ENCODE data around the gene WNT1.

Gene WNT1

DNA sequence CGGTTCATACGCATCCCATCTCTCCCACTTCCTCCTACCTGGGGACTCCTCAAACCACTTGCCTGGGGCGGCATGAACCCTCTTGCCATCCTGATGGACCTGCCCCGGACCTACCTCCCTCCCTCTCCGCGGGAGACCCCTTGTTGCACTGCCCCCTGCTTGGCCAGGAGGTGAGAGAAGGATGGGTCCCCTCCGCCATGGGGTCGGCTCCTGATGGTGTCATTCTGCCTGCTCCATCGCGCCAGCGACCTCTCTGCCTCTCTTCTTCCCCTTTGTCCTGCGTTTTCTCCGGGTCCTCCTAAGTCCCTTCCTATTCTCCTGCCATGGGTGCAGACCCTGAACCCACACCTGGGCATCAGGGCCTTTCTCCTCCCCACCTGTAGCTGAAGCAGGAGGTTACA is 3.6 kb downstream of the WNT1 start:
- DNase-seq: no peak

DNA sequence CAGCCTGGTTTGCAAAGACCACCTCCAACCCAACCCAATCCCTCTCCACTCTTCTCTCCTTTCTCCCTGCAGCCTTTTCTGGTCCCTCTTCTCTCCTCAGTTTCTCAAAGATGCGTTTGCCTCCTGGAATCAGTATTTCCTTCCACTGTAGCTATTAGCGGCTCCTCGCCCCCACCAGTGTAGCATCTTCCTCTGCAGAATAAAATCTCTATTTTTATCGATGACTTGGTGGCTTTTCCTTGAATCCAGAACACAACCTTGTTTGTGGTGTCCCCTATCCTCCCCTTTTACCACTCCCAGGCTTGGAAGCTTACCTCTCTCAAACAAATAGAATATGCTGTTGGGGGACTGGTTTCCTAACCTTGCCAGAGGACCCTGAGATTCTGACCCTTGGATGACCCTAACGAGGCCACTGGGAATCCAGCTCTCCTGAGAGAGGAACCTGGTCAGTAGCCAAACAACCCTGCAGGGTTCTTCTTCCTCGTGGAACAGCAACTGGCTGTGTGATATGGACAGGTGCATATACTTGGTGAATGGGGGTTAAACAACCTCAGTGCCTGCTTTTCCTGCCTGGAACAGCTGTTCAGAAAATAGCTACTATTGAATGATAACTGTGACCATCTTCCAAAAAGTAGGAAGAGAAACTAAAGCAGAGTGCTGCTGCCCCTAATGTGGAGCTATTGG is 4.4 kb downstream of the WNT1 start:
- no peak for DNase-seq

GRCh38 chr12:48985475-48985897 is 7.4 kb downstream of the WNT1 start:
- no peak for DNase-seq

DNA sequence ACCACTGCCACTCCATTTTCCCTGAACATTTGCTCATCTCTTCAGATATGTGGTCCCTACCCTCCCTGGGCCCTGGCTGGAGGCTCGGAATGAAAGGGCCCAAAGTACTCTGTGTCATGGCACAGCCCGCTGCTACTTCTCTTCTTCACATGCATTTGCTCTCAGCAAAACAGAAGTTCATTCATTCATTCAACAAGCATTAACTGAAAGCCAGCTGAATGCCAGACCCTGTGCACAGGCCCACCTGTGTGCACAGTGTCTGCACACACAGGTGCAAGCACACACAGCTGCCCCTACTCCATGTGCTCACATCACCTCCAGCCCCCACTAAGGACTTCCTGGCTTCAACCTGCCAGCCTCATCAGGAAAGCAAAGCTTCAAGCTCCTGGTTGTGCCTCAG is 7.8 kb downstream of the WNT1 start:
- DNase-seq: no peak

DNA sequence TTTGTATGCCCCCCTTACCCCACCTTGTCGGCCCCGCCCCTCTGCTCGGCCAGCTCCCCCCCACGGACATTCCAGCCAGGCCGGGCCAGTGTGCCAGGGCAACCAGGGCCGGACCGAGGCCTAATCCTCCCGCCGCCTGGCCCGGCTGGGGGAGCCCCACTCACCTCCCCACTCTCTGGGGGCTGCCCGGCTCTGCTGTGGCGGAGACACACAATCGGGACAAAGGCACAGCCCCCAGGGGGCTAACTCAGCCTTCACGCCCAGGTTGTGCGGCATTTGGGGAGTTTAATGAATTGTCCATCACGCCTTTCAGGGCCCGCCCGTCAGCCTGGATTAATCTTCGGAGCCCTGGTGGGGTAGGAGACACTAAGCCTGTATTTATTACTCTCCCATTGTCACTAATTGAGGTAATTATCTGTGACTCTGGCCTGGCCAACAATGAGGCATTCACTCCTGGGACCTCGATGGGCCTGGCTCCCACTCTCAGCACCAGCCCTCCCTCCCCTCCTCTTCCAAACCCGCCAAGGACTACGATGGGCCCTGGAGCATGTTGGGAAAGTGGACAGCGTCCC is 8.7 kb downstream of the WNT1 start:
- DNase-seq: no peak

DNA sequence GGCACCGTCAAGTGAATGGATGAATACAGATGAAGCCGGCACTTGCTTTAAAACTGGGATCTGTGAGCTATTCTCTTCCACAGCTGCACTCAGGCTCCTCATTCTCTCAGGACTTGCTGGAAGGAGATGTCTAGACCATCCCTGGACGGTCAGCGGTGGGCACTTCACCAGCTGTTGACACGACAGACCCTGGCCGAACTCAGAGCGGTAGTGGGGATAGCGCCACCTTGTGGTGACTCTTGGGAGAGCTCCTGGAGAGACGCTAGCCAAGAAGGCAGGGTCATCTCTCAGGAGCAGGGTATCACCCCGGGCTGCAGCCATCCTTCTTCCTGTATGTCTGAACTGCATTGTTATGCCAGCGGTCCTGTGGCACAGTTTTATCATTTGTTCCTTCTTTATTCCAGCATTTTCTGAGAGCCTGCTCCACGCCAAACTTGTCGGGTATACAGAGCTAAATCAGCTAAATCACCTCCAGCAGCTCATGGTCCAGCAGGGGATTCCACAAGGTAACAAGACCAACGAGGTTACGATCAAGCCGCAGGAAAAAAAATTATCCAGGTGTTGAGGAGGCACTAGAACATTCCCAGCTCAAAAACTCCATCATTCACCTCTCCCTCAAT is 10.0 kb downstream of the WNT1 start:
- DNase-seq: no peak

GRCh38 chr12:48990552-48990951 is 12.4 kb downstream of the WNT1 start:
- DNase-seq: no peak

GRCh38 chr12:48991247-48992050 is 13.3 kb downstream of the WNT1 start:
- DNase-seq: no peak

DNA sequence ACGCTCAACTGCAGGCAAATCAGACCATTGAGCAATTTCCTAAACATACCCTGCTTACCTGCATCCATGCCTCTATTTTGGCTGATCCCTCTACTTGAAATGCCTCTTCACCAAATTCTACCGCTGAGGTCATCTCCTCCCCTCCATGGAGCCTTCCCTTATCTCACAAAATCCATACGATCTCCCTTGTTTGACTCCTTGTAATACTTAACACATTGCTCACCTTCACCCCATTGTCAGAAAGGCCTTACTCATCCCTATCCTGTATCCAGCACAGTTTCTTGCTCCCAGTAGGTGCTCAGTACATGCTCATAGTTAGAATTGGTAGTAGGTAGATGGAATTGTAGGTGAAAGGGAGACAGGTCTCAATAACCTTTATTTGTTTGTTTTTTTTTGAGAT is 15.7 kb downstream of the WNT1 start:
- DNase-seq: no peak

DNA sequence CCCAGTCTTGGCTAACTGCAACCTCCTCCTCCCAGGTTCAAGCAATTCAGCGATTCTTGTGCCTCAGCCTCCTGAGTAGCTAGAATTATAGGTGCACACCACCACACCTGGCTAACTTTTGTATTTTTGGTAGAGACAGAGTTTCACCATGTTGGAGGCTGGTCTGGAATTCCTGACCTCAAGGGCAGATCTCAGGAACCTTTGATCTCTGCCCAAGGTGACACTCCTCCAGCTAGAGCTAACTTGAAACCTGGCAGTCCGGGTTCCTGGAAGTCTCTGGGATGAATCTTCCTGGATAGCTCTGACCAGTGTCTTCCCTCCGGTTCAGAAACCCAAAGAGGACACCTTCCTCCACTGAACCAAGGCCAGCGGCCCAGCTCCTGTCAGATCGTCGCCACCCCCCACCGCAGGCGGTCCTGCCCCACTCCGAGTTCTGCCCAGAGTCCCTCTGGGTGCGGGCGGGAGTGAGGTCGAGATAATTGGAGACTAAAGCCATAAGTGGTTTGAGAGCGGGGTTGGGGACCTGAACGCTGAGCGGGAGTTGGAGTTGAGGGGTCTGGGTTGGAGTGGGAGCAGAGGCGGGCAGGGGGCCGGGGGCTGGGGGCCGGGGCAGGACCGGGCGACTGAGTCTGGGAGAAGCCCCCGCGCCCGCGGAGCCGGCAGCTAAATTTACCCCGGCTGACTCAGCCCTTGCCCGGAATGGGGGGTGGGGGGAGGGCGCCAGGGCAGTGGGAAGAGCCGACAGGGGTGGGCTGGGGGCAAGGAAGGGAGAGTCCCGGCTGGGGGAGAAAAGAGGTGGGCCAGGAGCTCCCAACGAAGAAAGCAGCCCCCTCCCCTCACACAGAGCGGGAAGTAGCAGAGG is 16.3 kb downstream of the WNT1 start:
- DNase-seq: no peak

- DNase-seq: no peak
Observed at GRCh38 chr12:48995086-48995879, 17.2 kb downstream of the WNT1 start.

DNA sequence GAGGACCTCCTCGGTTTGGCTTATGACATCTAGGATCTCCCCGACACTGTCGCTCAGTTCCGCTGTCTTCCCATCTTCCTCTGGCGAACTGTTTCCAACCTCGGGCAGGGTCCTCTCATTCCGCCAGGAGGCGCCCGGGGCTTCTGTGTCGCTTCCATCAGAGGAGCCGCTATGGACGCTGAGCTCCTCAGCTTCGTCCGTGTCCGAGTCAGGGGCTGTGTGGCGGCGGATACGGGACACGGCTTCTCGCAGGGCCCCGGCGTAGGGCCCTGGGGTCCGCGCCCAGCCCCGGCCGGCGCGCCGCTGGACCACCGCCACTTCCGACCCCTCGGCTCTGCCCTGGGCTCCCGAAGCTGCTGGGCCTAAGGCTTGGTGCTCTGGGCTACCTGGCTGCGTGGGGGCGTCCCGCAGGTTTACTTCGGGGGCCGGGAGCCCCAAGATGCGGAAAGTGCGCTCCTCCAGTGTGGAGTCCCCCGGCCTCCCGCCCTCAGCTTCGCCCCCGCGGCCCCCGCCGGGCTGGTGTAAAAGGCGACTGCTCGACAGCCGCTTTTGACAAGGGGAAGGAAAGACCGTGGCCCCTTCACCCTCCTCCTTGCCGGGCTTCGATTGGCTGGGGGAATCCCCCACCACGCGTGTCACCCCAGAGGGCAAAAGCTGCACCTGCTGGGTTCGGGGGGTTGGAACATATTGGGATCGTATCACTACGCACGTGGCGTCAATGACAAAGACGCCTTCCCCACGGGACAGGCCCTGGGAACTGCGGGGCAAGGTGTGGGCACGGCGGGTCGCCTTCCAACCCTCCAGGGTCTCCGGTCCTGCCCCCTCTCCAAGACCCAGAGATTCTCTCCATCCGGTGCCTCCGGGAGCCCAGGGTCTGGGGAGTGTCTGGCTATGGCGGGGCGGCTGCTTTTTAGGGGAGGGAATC is 18.9 kb downstream of the WNT1 start:
- no peak for DNase-seq

DNA sequence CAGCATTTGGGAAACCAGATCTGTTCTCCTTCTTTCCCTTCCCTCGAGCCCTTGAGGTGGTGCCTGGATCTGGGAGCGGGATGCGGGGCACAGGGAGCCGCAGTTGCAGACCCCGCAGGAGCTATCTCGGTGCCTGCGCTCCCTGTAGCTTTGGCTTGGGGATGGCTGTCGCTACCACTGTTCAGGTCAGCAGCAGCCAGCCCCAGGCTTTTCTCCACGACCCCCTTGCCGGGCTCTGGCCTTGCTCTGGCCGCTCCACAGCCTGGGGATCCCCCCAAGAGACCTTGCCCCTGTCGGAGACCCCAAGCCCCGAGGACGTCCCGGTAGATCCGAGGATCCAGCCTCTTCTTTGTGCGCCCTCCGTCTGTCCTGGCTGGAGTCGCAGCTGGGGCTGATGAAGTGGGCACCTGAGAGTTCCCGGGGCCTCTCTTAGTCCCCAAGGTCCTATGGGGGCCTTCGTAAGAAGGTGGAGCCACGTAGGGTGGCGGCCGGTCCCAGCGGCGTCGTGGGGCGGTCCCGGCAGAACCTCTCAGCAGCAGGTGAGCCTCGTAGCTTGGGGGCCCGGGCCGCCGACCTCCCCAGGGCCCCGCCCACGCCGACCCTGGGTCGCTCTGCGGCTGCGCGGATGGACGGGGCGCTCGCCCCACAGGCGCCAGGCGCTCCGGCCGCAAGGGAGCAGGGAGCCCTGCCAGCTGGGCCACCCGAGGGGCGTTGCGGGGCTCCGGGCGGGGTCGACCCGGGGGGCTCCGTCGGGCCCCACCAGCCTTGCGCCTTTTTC is 19.8 kb downstream of the WNT1 start:
- DNase-seq: no peak

- DNase-seq: no peak
Observed at GRCh38 chr12:48998497-48999353, 20.6 kb downstream of the WNT1 start.

DNA sequence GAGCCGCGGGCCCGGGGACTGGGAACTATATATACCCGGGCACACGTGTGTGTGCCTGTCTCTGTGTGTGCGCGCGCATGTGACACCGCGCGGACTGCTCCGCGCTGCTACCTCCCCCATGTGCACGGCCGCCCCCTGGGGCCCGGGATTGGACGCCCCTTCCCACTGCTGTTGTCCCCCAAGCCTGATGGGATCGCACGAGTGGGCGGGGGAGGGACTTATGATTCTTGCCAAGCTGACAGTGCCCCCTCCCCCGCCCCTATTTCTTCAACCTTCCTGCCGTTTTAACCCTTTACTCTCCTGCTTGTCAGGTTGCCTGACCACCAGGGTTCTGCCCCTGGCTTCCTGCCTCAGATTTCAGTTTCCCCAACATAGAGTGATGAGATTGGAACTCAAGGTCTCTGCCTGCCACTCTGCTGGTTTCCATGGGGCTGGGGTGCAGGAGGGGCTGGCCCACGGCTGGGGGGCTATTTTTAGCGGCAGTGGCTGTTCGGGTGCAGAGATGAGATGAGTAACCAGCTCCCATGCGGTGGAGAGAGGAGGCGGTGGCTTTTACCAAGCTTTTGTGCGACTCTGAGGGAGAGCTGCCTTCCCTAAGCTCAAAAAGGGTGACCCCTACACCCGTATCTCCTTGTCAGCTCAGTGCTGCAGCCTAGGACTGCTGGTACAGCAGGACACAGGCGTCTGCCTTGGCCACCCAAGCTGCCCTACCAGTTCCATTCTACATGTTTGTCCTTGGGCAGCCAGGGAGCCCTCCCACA is 21.4 kb downstream of the WNT1 start, which contains the start of gene DDN:
Gene DDN (minus strand): TSS at position 5 of the 761 bp plus-strand sequence. CDS start 88 bp downstream, outside the sequence.
- no peak for DNase-seq

- no peak for DNase-seq
Observed at GRCh38 chr12:49000346-49000745, 22.2 kb downstream of the WNT1 start.

- no peak for DNase-seq
Observed at GRCh38 chr12:49008943-49009342, 30.8 kb downstream of the WNT1 start.

DNA sequence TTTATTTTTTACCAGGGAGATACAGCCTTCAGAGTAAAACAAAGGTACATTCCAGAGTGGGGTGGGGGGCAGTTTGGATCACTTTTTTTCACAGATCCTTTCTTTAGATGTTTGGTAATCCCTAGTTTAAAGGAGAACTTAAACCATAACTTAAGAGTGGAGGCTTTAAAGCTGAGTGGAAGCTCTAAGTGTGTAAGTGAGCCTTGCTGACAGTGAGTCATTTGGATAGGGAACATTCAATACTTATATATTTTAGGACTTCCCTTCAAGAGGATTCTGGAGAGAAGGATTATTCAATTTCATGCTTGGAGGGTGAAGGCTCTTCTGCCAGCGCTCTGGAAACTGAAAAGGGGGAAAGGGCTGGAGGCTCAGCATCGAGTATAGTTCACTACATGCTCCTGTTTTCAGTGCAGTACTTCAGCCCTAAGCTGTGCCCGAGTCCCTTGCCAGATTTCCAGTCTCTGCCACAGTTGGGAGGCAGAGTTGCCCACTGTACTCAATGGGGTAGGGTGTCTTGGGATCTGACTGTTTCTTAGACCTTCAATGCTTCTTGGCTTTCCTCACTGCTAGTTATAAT is 32.1 kb downstream of the WNT1 start:
- DNase-seq: no peak
